ENCODE measurements around the gene ZFYVE28. TPM values are rescaled to one million over a fixed set of nuclear protein-coding genes. Genes with fewer than 3 reads are reported as not detected.

The ZFYVE28 gene
- total and polyA plus RNA-seq, 8 donors = 2.2 to 12.4 (median 3.9) TPM

- DNase-seq (peak in 2 of 4 donors; percentile 50 to 80), ATAC-seq (peak; percentile 79)
- intact Hi-C loops (cut with DNase I) = no loop called here
- H3K9me3 ChIP-seq = peaks cover 0 to 6% of the 10 kb centered on the region in 2 donors
- H3K36me3 ChIP-seq = no peaks in the 10 kb centered on the region
- H3K27ac ChIP-seq = no peak overlapping the region
- H3K27me3 ChIP-seq = peaks cover 0 to 9% of the 10 kb centered on the region in 2 donors
- H3K4me3 ChIP-seq = peak overlapping the region; percentile 33 to 43
- no peak for TF ChIP-seq CTCF (IDR thresholded peaks at IDR 0.05)
- peaks cover 0 to 15% of the 10 kb centered on the region in 2 donors for H3K4me1 ChIP-seq
These were observed 53.8 kb downstream of the ZFYVE28 start for GRCh38 chr4:2364654-2365053.

- no peak for TF ChIP-seq CTCF (IDR thresholded peaks at IDR 0.05)
- Histone ChIP-seq H3K4me1 (peaks cover 0 to 15% of the 10 kb centered on the region in 2 donors), H3K27ac (no peak overlapping the region), H3K9me3 (peaks cover 0 to 6% of the 10 kb centered on the region in 2 donors), H3K27me3 (peaks cover 0 to 9% of the 10 kb centered on the region in 2 donors), H3K4me3 (peak overlapping the region; percentile 33 to 43), H3K36me3 (no peaks in the 10 kb centered on the region)
- intact Hi-C loops (cut with DNase I) = no loop called here
- peak in 1 of 4 donors; percentile 47 for DNase-seq
- ATAC-seq = no peak
These were observed 54.3 kb downstream of the ZFYVE28 start for GRCh38 chr4:2363951-2364653.

GRCh38 chr4:2363056-2363721 is 55.3 kb downstream of the ZFYVE28 start:
- Histone ChIP-seq H3K27me3 (peaks cover 0 to 9% of the 10 kb centered on the region in 2 donors), H3K4me3 (no peak overlapping the region), H3K9me3 (no peaks in the 10 kb centered on the region), H3K4me1 (peaks cover 0 to 15% of the 10 kb centered on the region in 2 donors), H3K36me3 (no peaks in the 10 kb centered on the region), H3K27ac (no peak overlapping the region)
- peak in 1 of 4 donors; percentile 65 for DNase-seq
- intact Hi-C loops (cut with DNase I) = no loop called here
- ATAC-seq = peak; percentile 68
- TF ChIP-seq CTCF (IDR thresholded peaks at IDR 0.05) = no peak

- Histone ChIP-seq H3K9me3 (no peaks in the 10 kb centered on the region), H3K4me1 (peaks cover 0 to 15% of the 10 kb centered on the region in 2 donors), H3K4me3 (no peak overlapping the region), H3K36me3 (no peaks in the 10 kb centered on the region), H3K27ac (no peak overlapping the region), H3K27me3 (peaks cover 0 to 9% of the 10 kb centered on the region in 2 donors)
- TF ChIP-seq CTCF (IDR thresholded peaks at IDR 0.05) = no peak
- DNase-seq (peak in 1 of 4 donors; percentile 55), ATAC-seq (no peak)
- intact Hi-C loops (cut with DNase I) = no loop called here
These were observed 56.0 kb downstream of the ZFYVE28 start for GRCh38 chr4:2362266-2363055.
